ENCODE measurements around the gene HMX1. TPM values are rescaled to one million over a fixed set of nuclear protein-coding genes. Genes with fewer than 3 reads are reported as not detected.

Gene HMX1
- total RNA-seq, 3 donors from 2014 or later: not detected

GRCh38 chr4:8915201-8916200 is 43.9 kb upstream of the HMX1 start:
- intact Hi-C loops (cut with DNase I; ENCODE audit: low total_unique reads): no loop called here
- H3K9me3 ChIP-seq: no peaks in the 10 kb centered on the region
- H3K4me1 ChIP-seq: no peaks in the 10 kb centered on the region
- DNase-seq (ENCODE audit: low spot score in 2 of 2): peak; percentile 4 to 42
- peaks cover 0 to 57% of the 10 kb centered on the region in 2 donors for H3K27me3 ChIP-seq
- H3K36me3 ChIP-seq: no peaks in the 10 kb centered on the region
- H3K27ac ChIP-seq: no peak overlapping the region
- H3K4me3 ChIP-seq: no peak overlapping the region
- TF ChIP-seq POLR2A (IDR thresholded peaks at IDR 0.05): no peak
- TF ChIP-seq, protein P1, sequence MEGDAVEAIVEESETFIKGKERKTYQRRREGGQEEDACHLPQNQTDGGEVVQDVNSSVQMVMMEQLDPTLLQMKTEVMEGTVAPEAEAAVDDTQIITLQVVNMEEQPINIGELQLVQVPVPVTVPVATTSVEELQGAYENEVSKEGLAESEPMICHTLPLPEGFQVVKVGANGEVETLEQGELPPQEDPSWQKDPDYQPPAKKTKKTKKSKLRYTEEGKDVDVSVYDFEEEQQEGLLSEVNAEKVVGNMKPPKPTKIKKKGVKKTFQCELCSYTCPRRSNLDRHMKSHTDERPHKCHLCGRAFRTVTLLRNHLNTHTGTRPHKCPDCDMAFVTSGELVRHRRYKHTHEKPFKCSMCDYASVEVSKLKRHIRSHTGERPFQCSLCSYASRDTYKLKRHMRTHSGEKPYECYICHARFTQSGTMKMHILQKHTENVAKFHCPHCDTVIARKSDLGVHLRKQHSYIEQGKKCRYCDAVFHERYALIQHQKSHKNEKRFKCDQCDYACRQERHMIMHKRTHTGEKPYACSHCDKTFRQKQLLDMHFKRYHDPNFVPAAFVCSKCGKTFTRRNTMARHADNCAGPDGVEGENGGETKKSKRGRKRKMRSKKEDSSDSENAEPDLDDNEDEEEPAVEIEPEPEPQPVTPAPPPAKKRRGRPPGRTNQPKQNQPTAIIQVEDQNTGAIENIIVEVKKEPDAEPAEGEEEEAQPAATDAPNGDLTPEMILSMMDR (IDR thresholded peaks at IDR 0.05): no peak
- no peak for TF ChIP-seq POLR2AphosphoS5 (IDR thresholded peaks at IDR 0.05)

GRCh38 chr4:8914461-8915171 is 43.0 kb upstream of the HMX1 start:
- no peaks in the 10 kb centered on the region for H3K9me3 ChIP-seq
- no peaks in the 10 kb centered on the region for H3K36me3 ChIP-seq
- H3K27me3 ChIP-seq: peaks cover 0 to 57% of the 10 kb centered on the region in 2 donors
- H3K4me3 ChIP-seq: no peak overlapping the region
- TF ChIP-seq POLR2A (IDR thresholded peaks at IDR 0.05) (no peak), POLR2AphosphoS5 (IDR thresholded peaks at IDR 0.05) (no peak)
- TF ChIP-seq, protein P1 (IDR thresholded peaks at IDR 0.05): no peak
- intact Hi-C loops (cut with DNase I; ENCODE audit: low total_unique reads): no loop called here
- H3K27ac ChIP-seq: no peak overlapping the region
- H3K4me1 ChIP-seq: no peaks in the 10 kb centered on the region
- peak; percentile 4 to 46 for DNase-seq (ENCODE audit: low spot score in 2 of 2)

GRCh38 chr4:8913858-8914460 is 42.3 kb upstream of the HMX1 start:
- intact Hi-C loops (cut with DNase I; ENCODE audit: low total_unique reads): no loop called here
- Histone ChIP-seq H3K9me3 (no peaks in the 10 kb centered on the region), H3K4me1 (no peaks in the 10 kb centered on the region), H3K36me3 (no peaks in the 10 kb centered on the region), H3K27ac (no peak overlapping the region), H3K4me3 (no peak overlapping the region), H3K27me3 (peaks cover 0 to 53% of the 10 kb centered on the region in 2 donors)
- no peak for TF ChIP-seq POLR2A (IDR thresholded peaks at IDR 0.05)
- TF ChIP-seq, protein P1 (IDR thresholded peaks at IDR 0.05): no peak
- no peak for TF ChIP-seq POLR2AphosphoS5 (IDR thresholded peaks at IDR 0.05)
- DNase-seq (ENCODE audit: low spot score in 2 of 2): peak in 1 of 2 donors; percentile 17

DNA sequence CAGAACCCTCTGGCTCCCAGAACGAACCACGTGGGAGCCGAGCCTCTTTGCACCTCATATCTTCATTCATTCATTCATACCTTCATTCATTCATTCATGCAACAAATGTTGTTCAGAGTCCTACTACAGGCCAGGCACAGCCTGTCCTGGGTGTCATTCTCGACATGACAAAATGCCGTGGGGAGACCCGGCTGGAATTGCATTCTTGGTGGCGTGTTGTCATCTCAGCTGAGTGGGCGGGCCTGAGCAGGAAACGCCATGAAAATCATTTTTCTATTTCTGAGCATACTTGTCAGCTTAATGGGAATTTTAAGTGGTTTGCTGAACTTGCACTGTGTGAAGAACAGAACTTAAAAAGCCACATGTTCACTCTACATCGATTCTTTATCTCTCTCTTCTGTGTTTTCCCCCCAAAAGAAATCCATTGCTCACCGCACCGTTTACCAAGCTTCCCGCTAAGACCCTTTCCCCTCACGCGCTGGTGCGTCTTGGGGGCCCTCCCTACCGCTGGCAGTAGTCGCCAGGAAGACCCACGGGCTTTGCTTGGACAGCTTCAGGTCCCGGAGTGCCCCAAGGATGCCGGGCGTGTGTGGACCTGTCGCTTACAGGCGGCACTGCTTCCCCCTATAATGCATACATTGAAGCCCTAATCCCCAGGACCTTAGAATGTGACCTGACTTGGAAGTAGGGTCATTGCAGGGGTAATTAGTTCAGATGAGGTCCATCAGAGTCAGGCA is 41.6 kb upstream of the HMX1 start:
- Histone ChIP-seq H3K4me1 (no peaks in the 10 kb centered on the region), H3K36me3 (no peaks in the 10 kb centered on the region), H3K4me3 (no peak overlapping the region), H3K27ac (no peak overlapping the region), H3K9me3 (no peaks in the 10 kb centered on the region), H3K27me3 (peaks cover 0 to 60% of the 10 kb centered on the region in 2 donors)
- TF ChIP-seq POLR2A (IDR thresholded peaks at IDR 0.05) (no peak), POLR2AphosphoS5 (IDR thresholded peaks at IDR 0.05) (no peak)
- TF ChIP-seq, protein P1 (IDR thresholded peaks at IDR 0.05): no peak
- intact Hi-C loops (cut with DNase I; ENCODE audit: low total_unique reads): no loop called here
- peak; percentile 13 to 24 for DNase-seq (ENCODE audit: low spot score in 2 of 2)

All from breast epithelium (tissue), 4 donors.